Activated naive CD4-positive, alpha-beta T cell treated with anti-CD3 and anti-CD28 coated beads, Interleukin-2, amount 10 ng/mL, durations not matched to agents 7 days and 5 days (primary cell): Measurements from ENCODE around the gene CTBP1.

Experiments
- CTCF ChIA-PET: fragments of 350-600 bp; sonication (Branson Sonifier 250); formaldehyde crosslinking; loops from one replicate; lab custom pipeline; 2021; ENCODE audit warnings: antibody characterized with exemption; lab: Charles Lee
- DNase-seq: peaks from one replicate; pipeline ENCODE4 v3.0.0-alpha.2; 2020
- H3K27ac Mint-ChIP-seq: one replicate; pipeline ENCODE4 v1.8.0; 2021; ENCODE audit warnings: mild to moderate bottlenecking, moderate library complexity, mixed read lengths
- H3K27me3 Mint-ChIP-seq: one replicate; pipeline ENCODE4 v1.8.0; 2021; ENCODE audit warnings: mild to moderate bottlenecking, mixed read lengths
- H3K36me3 Mint-ChIP-seq: one replicate; pipeline ENCODE4 v1.8.0; 2021; ENCODE audit warnings: mixed read lengths
- H3K4me1 Mint-ChIP-seq: one replicate; pipeline ENCODE4 v1.8.0; 2021; ENCODE audit warnings: mixed read lengths
- H3K4me3 Mint-ChIP-seq: one replicate; pipeline ENCODE4 v1.8.0; 2021; ENCODE audit warnings: mild to moderate bottlenecking, moderate library complexity, mixed read lengths
- H3K9me3 Mint-ChIP-seq: one replicate; pipeline ENCODE4 v1.8.0; 2021; ENCODE audit warnings: mixed read lengths

CTBP1 gene

GRCh38 chr4:1180663-1181062 lies 68.3 kb downstream of the CTBP1 start:
- Mint-ChIP-seq H3K9me3 (peaks cover 20% of the 10 kb centered on the region), H3K36me3 (peaks cover 24% of the 10 kb centered on the region), H3K27me3 (peaks cover 22% of the 10 kb centered on the region), H3K4me1 (peaks cover 31% of the 10 kb centered on the region), H3K4me3 (no peak overlapping the region), H3K27ac (no peak overlapping the region)
- CTCF ChIA-PET, result interaction anchor here (1.2 kb wide), 1 partner anchor 99 kb away, joined by 4 read pairs; no protein-coding TSS in a partner anchor
- DNase-seq, result no peak

- Mint-ChIP-seq H3K36me3 (peaks cover 24% of the 10 kb centered on the region), H3K27me3 (peaks cover 25% of the 10 kb centered on the region), H3K27ac (no peak overlapping the region), H3K4me3 (no peak overlapping the region), H3K9me3 (peaks cover 20% of the 10 kb centered on the region), H3K4me1 (peaks cover 30% of the 10 kb centered on the region)
- CTCF ChIA-PET, result interaction anchor here (1.2 kb wide), 1 partner anchor 99 kb away, joined by 4 read pairs; no protein-coding TSS in a partner anchor
- no peak for DNase-seq
Measured at GRCh38 chr4:1179976-1180375, 69.0 kb downstream of the CTBP1 start.

GRCh38 chr4:1179089-1179441 lies 69.9 kb downstream of the CTBP1 start:
- Mint-ChIP-seq H3K4me1 (peaks cover 25% of the 10 kb centered on the region), H3K36me3 (peaks cover 24% of the 10 kb centered on the region), H3K27ac (no peak overlapping the region), H3K27me3 (peaks cover 32% of the 10 kb centered on the region), H3K4me3 (no peak overlapping the region), H3K9me3 (peaks cover 20% of the 10 kb centered on the region)
- DNase-seq, result no peak
- CTCF ChIA-PET, result no interaction called here

GRCh38 chr4:1178300-1179088 lies 70.4 kb downstream of the CTBP1 start:
- Mint-ChIP-seq H3K27ac (no peak overlapping the region), H3K9me3 (peaks cover 20% of the 10 kb centered on the region), H3K4me1 (peaks cover 20% of the 10 kb centered on the region), H3K36me3 (peaks cover 24% of the 10 kb centered on the region), H3K4me3 (no peak overlapping the region), H3K27me3 (peaks cover 38% of the 10 kb centered on the region)
- CTCF ChIA-PET, result no interaction called here
- DNase-seq, result no peak

- no peak overlapping the region for H3K27ac Mint-ChIP-seq
- H3K4me1 Mint-ChIP-seq, result peaks cover 19% of the 10 kb centered on the region
- no peak for DNase-seq
- H3K36me3 Mint-ChIP-seq, result peaks cover 22% of the 10 kb centered on the region
- H3K4me3 Mint-ChIP-seq, result no peak overlapping the region
- H3K27me3 Mint-ChIP-seq, result peaks cover 48% of the 10 kb centered on the region
- CTCF ChIA-PET, result no interaction called here
- peaks cover 18% of the 10 kb centered on the region for H3K9me3 Mint-ChIP-seq
Measured at GRCh38 chr4:1177274-1178141, 71.4 kb downstream of the CTBP1 start.

- CTCF ChIA-PET, result no interaction called here
- H3K27me3 Mint-ChIP-seq, result peaks cover 50% of the 10 kb centered on the region
- H3K4me1 Mint-ChIP-seq, result peaks cover 13% of the 10 kb centered on the region
- peaks cover 11% of the 10 kb centered on the region for H3K9me3 Mint-ChIP-seq
- no peak for DNase-seq
- peaks cover 15% of the 10 kb centered on the region for H3K36me3 Mint-ChIP-seq
- H3K4me3 Mint-ChIP-seq, result no peak overlapping the region
- no peak overlapping the region for H3K27ac Mint-ChIP-seq
Measured at GRCh38 chr4:1176398-1177273, 72.3 kb downstream of the CTBP1 start.

- DNase-seq, result no peak
- peak overlapping the region; percentile 46 for H3K27ac Mint-ChIP-seq
- H3K9me3 Mint-ChIP-seq, result peaks cover 6% of the 10 kb centered on the region
- CTCF ChIA-PET, result interaction anchor here (0.8 kb wide), 1 partner anchor 9 kb away, joined by 3 read pairs; no protein-coding TSS in a partner anchor
- H3K4me3 Mint-ChIP-seq, result no peak overlapping the region
- peaks cover 11% of the 10 kb centered on the region for H3K4me1 Mint-ChIP-seq
- peaks cover 10% of the 10 kb centered on the region for H3K36me3 Mint-ChIP-seq
- peaks cover 52% of the 10 kb centered on the region for H3K27me3 Mint-ChIP-seq
Measured at GRCh38 chr4:1175635-1176229, 73.2 kb downstream of the CTBP1 start.

GRCh38 chr4:1174941-1175634 lies 73.8 kb downstream of the CTBP1 start:
- H3K36me3 Mint-ChIP-seq, result peaks cover 5% of the 10 kb centered on the region
- no peak overlapping the region for H3K4me3 Mint-ChIP-seq
- no peak overlapping the region for H3K27ac Mint-ChIP-seq
- no peak for DNase-seq
- H3K9me3 Mint-ChIP-seq, result peaks cover 1% of the 10 kb centered on the region
- peaks cover 12% of the 10 kb centered on the region for H3K4me1 Mint-ChIP-seq
- CTCF ChIA-PET, result interaction anchor here (0.8 kb wide), 1 partner anchor 9 kb away, joined by 3 read pairs; no protein-coding TSS in a partner anchor
- peaks cover 55% of the 10 kb centered on the region for H3K27me3 Mint-ChIP-seq

GRCh38 chr4:1172971-1173757 lies 75.8 kb downstream of the CTBP1 start:
- Mint-ChIP-seq H3K27me3 (peaks cover 69% of the 10 kb centered on the region), H3K9me3 (no peaks in the 10 kb centered on the region), H3K4me1 (peaks cover 18% of the 10 kb centered on the region), H3K27ac (no peak overlapping the region), H3K4me3 (no peak overlapping the region), H3K36me3 (no peaks in the 10 kb centered on the region)
- no peak for DNase-seq
- CTCF ChIA-PET, result interaction anchor here (1.5 kb wide), 1 partner anchor 46 kb away, joined by 3 read pairs; no protein-coding TSS in a partner anchor

GRCh38 chr4:1172228-1172851 lies 76.6 kb downstream of the CTBP1 start, which contains the start of gene SPON2:
Gene SPON2, minus strand, starts transcription at chr4:1172583.
- CTCF ChIA-PET, result interaction anchor here (1.5 kb wide), 1 partner anchor 47 kb away, joined by 3 read pairs; no protein-coding TSS in a partner anchor
- Mint-ChIP-seq H3K9me3 (no peaks in the 10 kb centered on the region), H3K36me3 (no peaks in the 10 kb centered on the region), H3K27me3 (peaks cover 75% of the 10 kb centered on the region), H3K4me3 (peak within 1 kb of the TSS; percentile 35), H3K27ac (no peak within 1 kb of the TSS), H3K4me1 (peaks cover 26% of the 10 kb centered on the region)
- DNase-seq, result no peak

- H3K4me1 Mint-ChIP-seq, result peaks cover 31% of the 10 kb centered on the region
- H3K36me3 Mint-ChIP-seq, result no peaks in the 10 kb centered on the region
- CTCF ChIA-PET, result interaction anchor here (0.8 kb wide), 1 partner anchor 14 kb away, joined by 3 read pairs; no protein-coding TSS in a partner anchor
- peak; percentile 68 for DNase-seq
- H3K9me3 Mint-ChIP-seq, result no peaks in the 10 kb centered on the region
- H3K27ac Mint-ChIP-seq, result no peak overlapping the region
- peaks cover 75% of the 10 kb centered on the region for H3K27me3 Mint-ChIP-seq
- peak overlapping the region; percentile 35 for H3K4me3 Mint-ChIP-seq
Measured at GRCh38 chr4:1171311-1172227, 77.4 kb downstream of the CTBP1 start.
